PC-9 (cell line): ENCODE data around the gene SIM2. TPM values are rescaled to one million over a fixed set of nuclear protein-coding genes. Genes with fewer than 3 reads are reported as not detected.

Experiments used
- BruUV-seq: library from RNA; stranded (reverse); fragments of 400-500 nt; replicated peaks from 2 replicates; lab custom pipeline; 2021; lab: Mats Ljungman, UMichigan
- CTCF ChIA-PET: fragments of 300-600 bp; sonication (Branson Sonifier 250); formaldehyde crosslinking; loops from one replicate; lab custom pipeline; 2022; ENCODE audit warnings: antibody characterized with exemption; lab: Charles Lee
- POLR2A ChIA-PET: fragments of 300-600 bp; sonication (Branson Sonifier 250); formaldehyde crosslinking; loops from one replicate; lab custom pipeline; 2022; ENCODE audit warnings: antibody characterized with exemption; ENCODE audit not compliant: unreplicated experiment; lab: Charles Lee
- DNase-seq, 2 experiments: peaks; one replicate each; pipeline versions ENCODE4 v3.0.0 to v3.0.0-alpha.2; 2015 to 2022; ENCODE audit warnings: mixed read lengths in 1 of 2
- H2AFZ ChIP-seq: fragments of 200-600 bp; sonication (generic); 2 replicates; pipeline ENCODE4 v1.8.1; 2017; ENCODE audit warnings: antibody characterized with exemption
- H3F3A ChIP-seq: fragments of 200-600 bp; sonication (generic); 2 replicates; pipeline ENCODE4 v1.8.1; 2017; ENCODE audit warnings: antibody characterized with exemption, mild to moderate bottlenecking, low read depth; ENCODE audit not compliant: insufficient read depth
- H3K27ac ChIP-seq: fragments of 200-600 bp; sonication (generic); 2 replicates; pipeline ENCODE4 v1.6.1; 2016; ENCODE audit warnings: mixed run types
- H3K27me3 ChIP-seq: fragments of 200-600 bp; sonication (generic); 2 replicates; pipeline ENCODE4 v1.6.1; 2016; ENCODE audit warnings: low read depth, mixed run types; ENCODE audit not compliant: insufficient read depth
- H3K36me3 ChIP-seq: fragments of 200-600 bp; sonication (generic); 2 replicates; pipeline ENCODE4 v1.6.1; 2016; ENCODE audit warnings: low read depth, mixed run types
- H3K4me1 ChIP-seq: fragments of 200-600 bp; sonication (generic); replicated peaks from 2 replicates; pipeline ENCODE4 v1.6.1; 2016; ENCODE audit warnings: mixed run types; ENCODE audit not compliant: insufficient read depth
- H3K4me2 ChIP-seq: fragments of 200-600 bp; sonication (generic); 2 replicates; pipeline ENCODE4 v1.6.1; 2017; ENCODE audit warnings: mixed run types
- H3K4me3 ChIP-seq: fragments of 200-600 bp; sonication (generic); 2 replicates; pipeline ENCODE4 v1.6.1; 2016; ENCODE audit warnings: mixed run types
- H3K79me2 ChIP-seq: fragments of 200-600 bp; sonication (generic); 2 replicates; pipeline ENCODE4 v1.6.1; 2017; ENCODE audit warnings: low read depth, mixed run types
- H3K9me2 ChIP-seq: fragments of 200-600 bp; sonication (generic); 2 replicates; pipeline ENCODE4 v1.8.1; 2017; ENCODE audit warnings: mild to moderate bottlenecking; ENCODE audit not compliant: insufficient read depth
- H3K9me3 ChIP-seq: fragments of 200-600 bp; sonication (generic); 2 replicates; pipeline ENCODE4 v1.8.1; 2016; ENCODE audit warnings: low read depth; ENCODE audit not compliant: insufficient read depth
- H4K20me1 ChIP-seq: fragments of 200-600 bp; sonication (generic); 2 replicates; pipeline ENCODE4 v1.8.1; 2017; ENCODE audit not compliant: insufficient read depth
- EZH2 ChIP-seq: fragments of 200-600 bp; sonication (generic); IDR thresholded peaks from 2 replicates; pipeline ENCODE4 v1.8.0; 2017; ENCODE audit warnings: antibody characterized with exemption, low read depth
- intact Hi-C: fragments of 100-400 bp; cut with micrococcal nuclease; formaldehyde crosslinking; loops from one replicate; pipeline ENCODE4 v1.10.0; 2022; ENCODE audit not compliant: unreplicated experiment
- total RNA-seq: library from RNA; stranded (reverse); gene quantifications from 2 replicates; pipeline ENCODE4 v1.2.3, GENCODE V29; 2021
- TF ChIP-seq, protein P1 (sequence below): fragments of 200-600 bp; sonication (generic); conservative IDR thresholded peaks from 2 replicates; pipeline ENCODE4 v1.6.1; 2017; ENCODE audit warnings: mixed run types, antibody characterized with exemption, mild to moderate bottlenecking, moderate library complexity

Gene SIM2
- total RNA-seq, 1 experiment from 2014 or later = 18.5 TPM

DNA sequence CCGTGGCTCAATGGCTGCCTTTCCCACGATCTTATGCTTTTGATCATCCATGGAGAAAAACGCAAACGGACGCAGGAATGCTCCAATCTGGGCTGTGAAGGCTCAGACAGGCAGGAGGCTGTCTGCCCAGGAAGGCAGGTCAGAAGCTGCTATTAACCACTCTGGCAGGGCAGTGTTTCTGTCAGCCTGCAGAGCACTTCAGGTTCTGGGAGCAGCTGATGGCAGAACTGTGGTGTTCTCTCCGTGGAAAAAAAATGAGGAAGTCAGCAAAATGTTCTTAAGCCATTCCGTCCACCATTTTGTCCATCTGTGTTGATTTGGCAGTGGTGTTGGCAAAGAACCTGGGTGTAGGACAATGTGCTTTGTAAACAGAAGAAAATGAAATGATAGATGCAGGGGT, 91.7 kb downstream of the SIM2 start:
- no peaks in the 10 kb centered on the region for H4K20me1 ChIP-seq
- peaks cover 10% of the 10 kb centered on the region; the same call in 1 of the 2 replicates for H3F3A ChIP-seq
- no peaks in the 10 kb centered on the region for H3K79me2 ChIP-seq
- no TSS peak for BruUV-seq
- no peaks in the 10 kb centered on the region for H3K27me3 ChIP-seq
- H2AFZ ChIP-seq = no peak overlapping the region
- H3K9me2 ChIP-seq = no peaks in the 10 kb centered on the region
- H3K27ac ChIP-seq = no peak overlapping the region
- POLR2A ChIA-PET = no interaction called here
- TF ChIP-seq, protein P1, sequence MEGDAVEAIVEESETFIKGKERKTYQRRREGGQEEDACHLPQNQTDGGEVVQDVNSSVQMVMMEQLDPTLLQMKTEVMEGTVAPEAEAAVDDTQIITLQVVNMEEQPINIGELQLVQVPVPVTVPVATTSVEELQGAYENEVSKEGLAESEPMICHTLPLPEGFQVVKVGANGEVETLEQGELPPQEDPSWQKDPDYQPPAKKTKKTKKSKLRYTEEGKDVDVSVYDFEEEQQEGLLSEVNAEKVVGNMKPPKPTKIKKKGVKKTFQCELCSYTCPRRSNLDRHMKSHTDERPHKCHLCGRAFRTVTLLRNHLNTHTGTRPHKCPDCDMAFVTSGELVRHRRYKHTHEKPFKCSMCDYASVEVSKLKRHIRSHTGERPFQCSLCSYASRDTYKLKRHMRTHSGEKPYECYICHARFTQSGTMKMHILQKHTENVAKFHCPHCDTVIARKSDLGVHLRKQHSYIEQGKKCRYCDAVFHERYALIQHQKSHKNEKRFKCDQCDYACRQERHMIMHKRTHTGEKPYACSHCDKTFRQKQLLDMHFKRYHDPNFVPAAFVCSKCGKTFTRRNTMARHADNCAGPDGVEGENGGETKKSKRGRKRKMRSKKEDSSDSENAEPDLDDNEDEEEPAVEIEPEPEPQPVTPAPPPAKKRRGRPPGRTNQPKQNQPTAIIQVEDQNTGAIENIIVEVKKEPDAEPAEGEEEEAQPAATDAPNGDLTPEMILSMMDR = no peak
- TF ChIP-seq EZH2 = no peak
- intact Hi-C loops = no loop called here
- H3K4me1 ChIP-seq = peaks cover 15% of the 10 kb centered on the region
- no peak for DNase-seq
- no peak overlapping the region for H3K4me3 ChIP-seq
- CTCF ChIA-PET = no interaction called here
- no peak overlapping the region for H3K4me2 ChIP-seq
- H3K9me3 ChIP-seq = no peaks in the 10 kb centered on the region
- no peaks in the 10 kb centered on the region for H3K36me3 ChIP-seq

DNA sequence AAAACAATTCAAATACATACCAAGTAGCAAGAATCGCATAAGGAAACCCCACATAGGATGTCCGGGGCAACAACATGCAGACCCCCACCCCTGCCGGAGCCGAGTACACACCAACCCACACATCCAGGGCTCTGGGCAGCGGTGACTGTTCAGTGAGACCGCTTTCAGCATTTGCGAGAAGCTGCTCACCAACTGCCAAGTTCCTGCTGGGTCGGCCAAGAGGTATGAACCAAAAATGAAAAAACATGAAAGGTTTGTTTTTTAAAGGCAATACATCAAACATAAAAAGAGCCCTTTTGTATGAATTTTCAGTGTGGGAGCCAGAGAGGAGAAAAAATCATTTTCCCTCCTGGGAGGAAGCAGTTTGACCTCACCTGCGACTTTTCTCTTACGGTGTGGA, 92.3 kb downstream of the SIM2 start:
- no peaks in the 10 kb centered on the region for H3K36me3 ChIP-seq
- peaks cover 15% of the 10 kb centered on the region for H3K4me1 ChIP-seq
- no peaks in the 10 kb centered on the region for H3K9me2 ChIP-seq
- BruUV-seq = no TSS peak
- peaks cover 10% of the 10 kb centered on the region; the same call in 1 of the 2 replicates for H3F3A ChIP-seq
- TF ChIP-seq EZH2 = no peak
- TF ChIP-seq, protein P1 = no peak
- intact Hi-C loops = no loop called here
- H4K20me1 ChIP-seq = no peaks in the 10 kb centered on the region
- H3K27ac ChIP-seq = no peak overlapping the region
- DNase-seq = no peak
- H2AFZ ChIP-seq = no peak overlapping the region
- no peak overlapping the region for H3K4me3 ChIP-seq
- no peaks in the 10 kb centered on the region for H3K79me2 ChIP-seq
- ChIA-PET CTCF (no interaction called here), POLR2A (no interaction called here)
- H3K27me3 ChIP-seq = no peaks in the 10 kb centered on the region
- no peaks in the 10 kb centered on the region for H3K9me3 ChIP-seq
- no peak overlapping the region for H3K4me2 ChIP-seq

DNA sequence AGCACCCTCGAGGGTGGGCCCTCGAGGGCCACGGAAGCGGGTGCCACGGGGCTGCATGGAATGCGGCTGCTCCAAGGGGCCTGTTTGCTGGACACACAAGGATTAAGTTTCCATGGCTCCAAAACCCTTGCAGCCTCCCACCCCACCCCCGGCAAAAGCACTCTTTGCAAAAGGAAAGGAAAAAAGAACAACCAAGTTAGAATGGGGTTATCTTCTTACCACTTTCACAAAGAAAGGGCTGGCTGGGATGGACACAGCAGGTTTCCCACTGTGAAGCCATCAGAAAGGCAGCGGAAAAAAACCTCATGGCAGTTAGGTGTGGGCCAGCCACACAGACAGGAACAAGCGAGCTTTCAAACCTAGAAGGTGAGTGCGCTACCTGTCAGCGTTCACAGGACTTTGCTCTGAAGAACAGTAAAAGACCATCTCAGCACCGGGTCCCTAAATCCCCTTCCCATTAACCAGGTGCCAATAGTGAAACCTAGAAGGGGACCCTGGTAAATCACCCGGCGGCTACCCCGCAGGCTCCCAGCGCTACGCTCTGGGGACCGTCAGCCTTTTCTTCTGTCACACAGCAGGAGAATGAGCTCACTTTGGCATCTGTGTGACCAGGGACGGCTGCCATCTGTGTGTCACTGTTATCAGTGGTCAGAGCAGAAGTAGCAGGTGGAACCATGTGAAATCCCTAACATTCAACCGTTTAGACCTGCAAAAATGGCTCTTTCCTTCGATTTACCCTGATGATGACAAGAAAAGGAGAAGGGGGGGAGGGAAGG, 93.0 kb downstream of the SIM2 start:
- Histone ChIP-seq H3F3A (peaks cover 10% of the 10 kb centered on the region; the same call in 1 of the 2 replicates), H3K9me2 (no peaks in the 10 kb centered on the region), H3K9me3 (no peaks in the 10 kb centered on the region), H4K20me1 (no peaks in the 10 kb centered on the region), H2AFZ (no peak overlapping the region), H3K27me3 (no peaks in the 10 kb centered on the region), H3K27ac (no peak overlapping the region), H3K36me3 (no peaks in the 10 kb centered on the region), H3K4me1 (peaks cover 15% of the 10 kb centered on the region), H3K4me2 (no peak overlapping the region), H3K79me2 (no peaks in the 10 kb centered on the region), H3K4me3 (no peak overlapping the region)
- POLR2A ChIA-PET = no interaction called here
- BruUV-seq = no TSS peak
- no peak for DNase-seq
- no peak for TF ChIP-seq EZH2
- TF ChIP-seq, protein P1 = no peak
- intact Hi-C loops = no loop called here
- CTCF ChIA-PET = no interaction called here
